Measurements from ENCODE around the gene USP31. TPM values are rescaled to one million over a fixed set of nuclear protein-coding genes. Genes with fewer than 3 reads are reported as not detected.

Gene USP31
- total and polyA plus RNA-seq, 2 experiments from 2014 or later = 3.3 to 6.4 TPM

GRCh38 chr16:23148166-23148512 is 1.1 kb downstream of the USP31 start:
- H3K9me3 ChIP-seq (ENCODE audit: low read depth) = no peaks in the 10 kb centered on the region
- H3K9me2 ChIP-seq (replicated peaks; ENCODE audit: insufficient read depth) = no peaks in the 10 kb centered on the region
- no peak for DNase-seq (ENCODE audit: low spot score)
- H3K27me3 ChIP-seq = no peaks in the 10 kb centered on the region
- H4K20me1 ChIP-seq (ENCODE audit: insufficient read depth, poor library complexity, severe bottlenecking) = peaks cover 6% of the 10 kb centered on the region
- no peak for TF ChIP-seq CTCF (IDR thresholded peaks at IDR 0.05; ENCODE audit: poor library complexity)
- no peak for TF ChIP-seq EZH2 (IDR thresholded peaks at IDR 0.05; ENCODE audit: borderline replicate concordance)
- no peak for TF ChIP-seq EZH2phosphoT487 (IDR thresholded peaks at IDR 0.05; ENCODE audit: low read depth, severe bottlenecking, unreplicated experiment)
- peak overlapping the region; percentile 72 for H3K4me3 ChIP-seq
- H3K36me3 ChIP-seq (replicated peaks; ENCODE audit: insufficient read depth, low read depth) = no peaks in the 10 kb centered on the region
- 52% methylated on average over 7 of the region's 7 CpGs for WGBS (ENCODE audit: low lambda C conversion rate, missing lambda C conversion rate)
- peaks cover 6% of the 10 kb centered on the region for H3K4me1 ChIP-seq (ENCODE audit: insufficient read depth)
- peaks cover 45% of the 10 kb centered on the region for H3K79me2 ChIP-seq
- peak overlapping the region; percentile 83 for H2AFZ ChIP-seq
- H3K4me2 ChIP-seq = peak overlapping the region; percentile 100
- H3K27ac ChIP-seq = no peak overlapping the region

- TF ChIP-seq CTCF (IDR thresholded peaks at IDR 0.05; ENCODE audit: poor library complexity) (no peak), EZH2phosphoT487 (IDR thresholded peaks at IDR 0.05; ENCODE audit: low read depth, severe bottlenecking, unreplicated experiment) (no peak), EZH2 (IDR thresholded peaks at IDR 0.05; ENCODE audit: borderline replicate concordance) (no peak)
- H3K4me2 ChIP-seq = peak overlapping the region; percentile 100
- 91% methylated on average over 4 of the region's 4 CpGs for WGBS (ENCODE audit: low lambda C conversion rate, missing lambda C conversion rate)
Measured at GRCh38 chr16:23147666-23148065, 1.6 kb downstream of the USP31 start.

GRCh38 chr16:23146877-23147601 is 2.2 kb downstream of the USP31 start:
- no peak overlapping the region for H3K4me3 ChIP-seq
- H3K9me3 ChIP-seq (ENCODE audit: low read depth) = no peaks in the 10 kb centered on the region
- 89% methylated on average over 17 of the region's 17 CpGs for WGBS (ENCODE audit: low lambda C conversion rate, missing lambda C conversion rate)
- peaks cover 6% of the 10 kb centered on the region for H4K20me1 ChIP-seq (ENCODE audit: insufficient read depth, poor library complexity, severe bottlenecking)
- H2AFZ ChIP-seq = no peak overlapping the region
- no peaks in the 10 kb centered on the region for H3K36me3 ChIP-seq (replicated peaks; ENCODE audit: insufficient read depth, low read depth)
- no peak for TF ChIP-seq EZH2 (IDR thresholded peaks at IDR 0.05; ENCODE audit: borderline replicate concordance)
- TF ChIP-seq CTCF (IDR thresholded peaks at IDR 0.05; ENCODE audit: poor library complexity) = no peak
- TF ChIP-seq EZH2phosphoT487 (IDR thresholded peaks at IDR 0.05; ENCODE audit: low read depth, severe bottlenecking, unreplicated experiment) = no peak
- peaks cover 48% of the 10 kb centered on the region for H3K79me2 ChIP-seq
- no peak overlapping the region for H3K27ac ChIP-seq
- no peaks in the 10 kb centered on the region for H3K9me2 ChIP-seq (replicated peaks; ENCODE audit: insufficient read depth)
- H3K4me2 ChIP-seq = peak overlapping the region; percentile 100
- DNase-seq (ENCODE audit: low spot score) = no peak
- H3K27me3 ChIP-seq = no peaks in the 10 kb centered on the region
- H3K4me1 ChIP-seq (ENCODE audit: insufficient read depth) = peaks cover 7% of the 10 kb centered on the region

More at GRCh38 chr16:23147666-23148065, 1.6 kb downstream of the USP31 start:
- DNase-seq (ENCODE audit: low spot score) = no peak
- Histone ChIP-seq H3K4me3 (no peak overlapping the region), H3K79me2 (peaks cover 48% of the 10 kb centered on the region), H2AFZ (no peak overlapping the region), H4K20me1 (ENCODE audit: insufficient read depth, poor library complexity, severe bottlenecking) (peaks cover 6% of the 10 kb centered on the region), H3K4me1 (ENCODE audit: insufficient read depth) (peaks cover 6% of the 10 kb centered on the region), H3K9me2 (replicated peaks; ENCODE audit: insufficient read depth) (no peaks in the 10 kb centered on the region), H3K9me3 (ENCODE audit: low read depth) (no peaks in the 10 kb centered on the region), H3K27me3 (no peaks in the 10 kb centered on the region), H3K27ac (no peak overlapping the region), H3K36me3 (replicated peaks; ENCODE audit: insufficient read depth, low read depth) (no peaks in the 10 kb centered on the region)

All from hepatocyte (in vitro differentiated cells).